HepG2 (cell line): ENCODE data around the gene PTPN12. TPM values are rescaled to one million over a fixed set of nuclear protein-coding genes. Genes with fewer than 3 reads are reported as not detected.

ENCODE experiments used
- AHR ChIP-seq: IDR thresholded peaks from 2 replicates; pipeline ENCODE4 v1.6.1; 2018; ENCODE audit warnings: missing genetic modification reagents, missing compliant biosample characterization
- BRD4 ChIP-seq: sonication (generic); formaldehyde crosslinking; IDR thresholded peaks from 2 replicates; pipeline ENCODE4 v1.4.0; 2020; ENCODE audit warnings: missing genetic modification reagents
- E2F2 ChIP-seq: sonication (generic); formaldehyde crosslinking; IDR thresholded peaks from 2 replicates; pipeline ENCODE4 v1.4.0; 2020; ENCODE audit warnings: missing genetic modification reagents, borderline replicate concordance
- FOXO1 ChIP-seq: sonication (generic); formaldehyde crosslinking; IDR thresholded peaks from 2 replicates; pipeline ENCODE4 v1.4.0; 2020; ENCODE audit warnings: missing genetic modification reagents
- HDAC6 ChIP-seq: fragments of 200-600 bp; sonication (generic); IDR thresholded peaks from 2 replicates; pipeline ENCODE4 v1.7.0; 2017; ENCODE audit warnings: mild to moderate bottlenecking, antibody characterized with exemption, low read length, low read depth
- HOXA7 ChIP-seq: sonication (generic); formaldehyde crosslinking; IDR thresholded peaks from 2 replicates; pipeline ENCODE4 v1.8.1; 2022; ENCODE audit warnings: mild to moderate bottlenecking, missing genetic modification reagents, moderate library complexity
- ISL2 ChIP-seq: sonication (generic); formaldehyde crosslinking; IDR thresholded peaks from 2 replicates; pipeline ENCODE4 v1.5.0; 2020; ENCODE audit warnings: missing genetic modification reagents
- JUNB ChIP-seq: sonication (generic); formaldehyde crosslinking; IDR thresholded peaks from 2 replicates; pipeline ENCODE4 v1.8.0; 2022; ENCODE audit warnings: missing genetic modification reagents, mild to moderate bottlenecking, borderline replicate concordance
- KDM5A ChIP-seq: fragments of 200-600 bp; sonication (generic); IDR thresholded peaks from 2 replicates; pipeline ENCODE4 v1.7.0; 2018; ENCODE audit warnings: antibody characterized with exemption, mild to moderate bottlenecking, low read length, borderline replicate concordance
- MATR3 ChIP-seq: sonication (generic); formaldehyde crosslinking; IDR thresholded peaks from 2 replicates; pipeline ENCODE4 v1.4.0; 2020; ENCODE audit warnings: missing genetic modification reagents
- MBNL3 ChIP-seq: fragments of 250-450 bp; sonication (Bioruptor Pico); conservative IDR thresholded peaks from 2 replicates; pipeline ENCODE4 v1.8.0; 2022; ENCODE audit warnings: mild to moderate bottlenecking, inconsistent platforms
- NFE2L2 ChIP-seq: fragments of 150-350 bp; IDR thresholded peaks from 2 replicates; pipeline ENCODE4 v1.6.1; 2014; ENCODE audit warnings: low read length
- PHB2 ChIP-seq: fragments of 450-650 bp; IDR thresholded peaks from 2 replicates; pipeline ENCODE4 v1.6.1; 2018; ENCODE audit not compliant: partially characterized antibody
- PPARG ChIP-seq: conservative IDR thresholded peaks from 2 replicates; pipeline ENCODE4 v1.6.1; 2016; ENCODE audit warnings: missing biosample characterization, missing genetic modification reagents
- ZBTB39 ChIP-seq: sonication (generic); formaldehyde crosslinking; IDR thresholded peaks from 2 replicates; pipeline ENCODE4 v1.5.0; 2020; ENCODE audit warnings: missing genetic modification reagents
- ZNF343 ChIP-seq: sonication (generic); formaldehyde crosslinking; IDR thresholded peaks from 2 replicates; pipeline ENCODE4 v1.4.0; 2020; ENCODE audit warnings: mild to moderate bottlenecking, missing genetic modification reagents
- ZNF503 ChIP-seq: sonication (generic); formaldehyde crosslinking; IDR thresholded peaks from 2 replicates; pipeline ENCODE4 v1.4.0; 2020; ENCODE audit warnings: missing genetic modification reagents
- ZNF530 ChIP-seq: sonication (generic); formaldehyde crosslinking; IDR thresholded peaks from 2 replicates; pipeline ENCODE4 v1.5.0; 2020; ENCODE audit warnings: low read depth, mild to moderate bottlenecking, missing genetic modification reagents
- ZNF800 ChIP-seq: sonication (generic); formaldehyde crosslinking; IDR thresholded peaks from 2 replicates; pipeline ENCODE4 v1.4.0; 2020; ENCODE audit warnings: missing genetic modification reagents
- ZNF816 ChIP-seq: sonication (generic); formaldehyde crosslinking; IDR thresholded peaks from 2 replicates; pipeline ENCODE4 v1.8.0; 2022; ENCODE audit warnings: missing genetic modification reagents, mild to moderate bottlenecking, borderline replicate concordance
- ZZZ3 ChIP-seq: sonication (generic); formaldehyde crosslinking; IDR thresholded peaks from 2 replicates; pipeline ENCODE4 v1.4.0; 2020; ENCODE audit warnings: missing genetic modification reagents, mild to moderate bottlenecking, borderline replicate concordance
- polyA plus RNA-seq, 8 experiments: library from polyadenylated mRNA; depleted of rRNA in 3 of 8; stranded (reverse) in 7 of 8; unstranded in 1 of 8; fragments of >200 nt; fragmentation: Illumina TruSeq in 4 of 8; extraction: Trizol in 4 of 8; gene quantifications; 2 replicates each; pipeline versions ENCODE4 v1.2.1 to v1.2.3, GENCODE V29; 2011 to 2016; ENCODE audit warnings: low read depth in 4 of 8, missing spikeins in 1 of 8, mixed read lengths in 1 of 8; ENCODE audit not compliant: insufficient read depth in 1 of 8
- total RNA-seq, 5 experiments: library from RNA; depleted of rRNA; stranded (reverse); fragments of >200 nt; fragmentation: Illumina TruSeq; extraction: Trizol; gene quantifications; 2 replicates each; pipeline ENCODE4 v1.2.3, GENCODE V29; 2016; ENCODE audit warnings: low read depth in 1 of 5

PTPN12 gene
- total and polyA plus RNA-seq, 2 of the 13 experiments (the other 11 are each of a cell fraction or from before 2014, with no cell fraction given), result 22.9 to 56.8 TPM

- TF ChIP-seq AHR (CRISPR knock-in tag) (no peak), PHB2 (no peak), NFE2L2 (no peak), KDM5A (peak; percentile 50; the same call in 1 of the 2 replicates), BRD4 (CRISPR knock-in tag) (peak; percentile 50; the same call in 1 of the 2 replicates), E2F2 (CRISPR knock-in tag) (no peak), ZNF816 (CRISPR knock-in tag) (no peak; the same call in 1 of the 2 replicates), MBNL3 (CRISPR knock-in tag) (no peak), PPARG (CRISPR knock-in tag) (no peak; the same call in 1 of the 2 replicates), MATR3 (CRISPR knock-in tag) (no peak), ZNF343 (no peak), ZNF530 (CRISPR knock-in tag) (no peak), ISL2 (CRISPR knock-in tag) (peak; percentile 50; the same call in 1 of the 2 replicates), ZNF800 (CRISPR knock-in tag) (no peak), ZZZ3 (CRISPR knock-in tag) (no peak), HDAC6 (no peak), JUNB (CRISPR knock-in tag) (no peak), FOXO1 (CRISPR knock-in tag) (no peak), ZBTB39 (no peak), ZNF503 (CRISPR knock-in tag) (no peak), HOXA7 (CRISPR knock-in tag) (no peak)
Observed at GRCh38 chr7:77538281-77539212, 1.5 kb downstream of the PTPN12 start (continued).
